Naive thymus-derived CD4-positive, alpha-beta T cell (primary cell): ENCODE data around the gene RBM39. TPM values are rescaled to one million over a fixed set of nuclear protein-coding genes. Genes with fewer than 3 reads are reported as not detected.

Source experiments
- ATAC-seq: fragments of 150-1000 bp; cut with Tn5 transposase; 2 replicates; pipeline ENCODE4 v1.10.0; 2021; ENCODE audit warnings: mild to moderate bottlenecking, moderate library complexity
- CTCF ChIA-PET: fragments of 350-600 bp; sonication (Branson Sonifier 250); formaldehyde crosslinking; loops from one replicate; lab custom pipeline; 2021; ENCODE audit warnings: antibody characterized with exemption; lab: Charles Lee
- POLR2A ChIA-PET: fragments of 350-600 bp; sonication (Branson Sonifier 250); formaldehyde crosslinking; loops from one replicate; lab custom pipeline; 2021; ENCODE audit warnings: antibody characterized with exemption, inconsistent platforms; lab: Charles Lee
- DNase-seq, 9 donors: peaks; one replicate each; pipeline versions ENCODE4 v3.0.0 to v3.0.0-alpha.2; 2020 to 2022; ENCODE audit warnings: mixed read lengths in 1 of 9
- H3K27ac ChIP-seq: one replicate; pipeline ENCODE4 v1.7.0; 2013; ENCODE audit warnings: mild to moderate bottlenecking, low read depth, low read length, moderate library complexity
- H3K27me3 ChIP-seq, 2 donors: one replicate each; pipeline ENCODE4 v1.7.0; 2013; ENCODE audit warnings: low read length in 2 of 2, mild to moderate bottlenecking in 2 of 2, moderate library complexity in 2 of 2; ENCODE audit not compliant: control insufficient read depth in 2 of 2, insufficient read depth in 2 of 2
- H3K36me3 ChIP-seq, 3 experiments: 1 replicate in 2 of 3; 2 replicates in 1 of 3; pipeline ENCODE4 v1.7.0; 2013; ENCODE audit warnings: low read length in 3 of 3, mild to moderate bottlenecking in 3 of 3, moderate library complexity in 1 of 3; ENCODE audit not compliant: insufficient read depth in 3 of 3, control insufficient read depth in 2 of 3
- H3K4me1 ChIP-seq, 2 donors: one replicate each; pipeline ENCODE4 v1.7.0; 2013; ENCODE audit warnings: low read length in 2 of 2, mild to moderate bottlenecking in 2 of 2, moderate library complexity in 1 of 2; ENCODE audit not compliant: control insufficient read depth in 2 of 2, insufficient read depth in 2 of 2
- H3K4me3 ChIP-seq: 2 replicates; pipeline ENCODE4 v1.7.0; 2013; ENCODE audit warnings: mild to moderate bottlenecking, low read length
- H3K9me3 ChIP-seq, 3 experiments: 1 replicate in 2 of 3; 2 replicates in 1 of 3; pipeline ENCODE4 v1.7.0; 2013; ENCODE audit warnings: low read length in 3 of 3; ENCODE audit not compliant: control insufficient read depth in 2 of 3
- H3K27ac Mint-ChIP-seq, 9 donors: one replicate each; pipeline ENCODE4 v1.8.0; 2020 to 2022; ENCODE audit warnings: mixed read lengths in 9 of 9, mild to moderate bottlenecking in 8 of 9, moderate library complexity in 5 of 9, inconsistent platforms in 2 of 9
- H3K27me3 Mint-ChIP-seq, 5 donors: one replicate each; pipeline ENCODE4 v1.8.0; 2021 to 2022; ENCODE audit warnings: mixed read lengths in 5 of 5, mild to moderate bottlenecking in 1 of 5
- H3K36me3 Mint-ChIP-seq, 5 donors: one replicate each; pipeline ENCODE4 v1.8.0; 2020 to 2022; ENCODE audit warnings: mixed read lengths in 5 of 5, mild to moderate bottlenecking in 3 of 5, inconsistent platforms in 1 of 5
- H3K4me1 Mint-ChIP-seq, 7 donors: one replicate each; pipeline ENCODE4 v1.8.0; 2020 to 2022; ENCODE audit warnings: mixed read lengths in 7 of 7, mild to moderate bottlenecking in 3 of 7, inconsistent platforms in 1 of 7
- H3K4me3 Mint-ChIP-seq, 10 donors: one replicate each; pipeline ENCODE4 v1.8.0; 2020 to 2022; ENCODE audit warnings: mild to moderate bottlenecking in 10 of 10, mixed read lengths in 10 of 10, moderate library complexity in 6 of 10, inconsistent platforms in 2 of 10
- H3K9me3 Mint-ChIP-seq, 11 donors: one replicate each; pipeline ENCODE4 v1.8.0; 2020 to 2022; ENCODE audit warnings: mixed read lengths in 11 of 11, mild to moderate bottlenecking in 4 of 11, inconsistent platforms in 1 of 11, moderate library complexity in 1 of 11
- intact Hi-C, 2 donors: fragments of 100-400 bp; cut with micrococcal nuclease; formaldehyde crosslinking; loops; one replicate each; pipeline ENCODE4 v1.15.1; 2023
- polyA plus RNA-seq, 2 donors: library from polyadenylated mRNA; unstranded; fragments of 300-500 nt; fragmentation: Illumina TruSeq; gene quantifications; one replicate each; pipeline ENCODE4 v1.2.3, GENCODE V29; 2021
- total RNA-seq, 6 experiments: library from RNA in 5 of 6; stranded (reverse) in 5 of 6; gene quantifications; 1 replicate in 5 of 6; 2 replicates in 1 of 6; pipeline ENCODE4 v1.2.3 and lab custom pipeline; 2021 to 2026

Gene RBM39
- total and polyA plus RNA-seq, 7 experiments from 2014 or later = 100 to 1,041 (median 690) TPM

GRCh38 chr20:35674921-35675320, 67.1 kb downstream of the RBM39 start:
- ChIA-PET CTCF (interaction anchor here (0.6 to 0.7 kb wide), 2 partner anchors 11 to 74 kb away, joined by 3 read pairs; partner anchors contain the start of genes CPNE1 and RBM12), POLR2A (interaction anchor here (1.0 to 1.3 kb wide), 3 partner anchors 11 to 121 kb away, joined by 3 to 6 read pairs (median 3); partner anchors contain the start of genes CPNE1 and RBM12)
- Histone ChIP-seq H3K36me3 (peaks cover 0 to 73% (median 14%) of the 10 kb centered on the region in 3 experiments), H3K4me1 (no peaks in the 10 kb centered on the region), H3K27ac (no peak overlapping the region), H3K27me3 (no peaks in the 10 kb centered on the region), H3K4me3 (no peak overlapping the region), H3K9me3 (no peaks in the 10 kb centered on the region)
- H3K36me3 Mint-ChIP-seq = peaks cover 9 to 48% (median 22%) of the 10 kb centered on the region in 5 donors
- DNase-seq = no peak
- ATAC-seq = no peak
- H3K4me1 Mint-ChIP-seq = no peaks in the 10 kb centered on the region
- H3K9me3 Mint-ChIP-seq = no peaks in the 10 kb centered on the region
- no peak overlapping the region for H3K4me3 Mint-ChIP-seq
- H3K27ac Mint-ChIP-seq = peak overlapping the region in 1 of 9 donors; percentile 17
- intact Hi-C loops = no loop called here
- no peaks in the 10 kb centered on the region for H3K27me3 Mint-ChIP-seq

- ATAC-seq (no peak), DNase-seq (no peak)
- Histone ChIP-seq H3K36me3 (peaks cover 0 to 79% (median 14%) of the 10 kb centered on the region in 3 experiments), H3K27ac (no peak overlapping the region), H3K4me1 (no peaks in the 10 kb centered on the region), H3K9me3 (no peaks in the 10 kb centered on the region), H3K4me3 (no peak overlapping the region), H3K27me3 (no peaks in the 10 kb centered on the region)
- CTCF ChIA-PET = interaction anchor here (0.6 kb wide), 1 partner anchor 435 kb away, joined by 3 read pairs; no protein-coding TSS in a partner anchor
- Mint-ChIP-seq H3K27me3 (no peaks in the 10 kb centered on the region), H3K36me3 (peaks cover 19 to 55% (median 27%) of the 10 kb centered on the region in 5 donors), H3K27ac (no peak overlapping the region), H3K4me3 (no peak overlapping the region), H3K9me3 (no peaks in the 10 kb centered on the region), H3K4me1 (no peaks in the 10 kb centered on the region)
- intact Hi-C loops = no loop called here
- POLR2A ChIA-PET = interaction anchor here (0.5 to 1.3 kb wide), 2 partner anchors 10 to 1341 kb away, joined by 3 to 6 read pairs; partner anchors contain the start of genes CPNE1 and RBM12
Measured at GRCh38 chr20:35673884-35674283, 68.2 kb downstream of the RBM39 start.

DNA sequence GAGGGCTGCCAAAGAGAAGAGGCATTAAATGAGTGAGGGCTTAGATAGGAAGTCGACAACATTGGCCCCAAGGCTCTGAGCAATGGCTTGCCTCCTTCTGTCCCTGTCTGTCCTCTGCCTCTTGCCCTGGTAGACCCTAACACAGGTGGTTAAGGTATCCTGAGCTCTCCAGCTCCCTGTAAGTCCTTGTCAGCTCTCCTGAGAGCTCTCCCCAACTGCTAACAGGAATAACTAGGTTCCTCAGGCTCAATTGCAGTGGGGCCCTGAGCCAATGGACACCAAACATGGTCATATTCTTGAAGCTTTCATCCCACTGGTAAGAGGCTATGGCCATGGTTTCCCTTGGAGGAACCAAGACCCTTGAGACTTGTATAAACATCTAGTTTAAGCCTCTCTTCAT, 72.4 kb downstream of the RBM39 start:
- no peak overlapping the region for H3K27ac ChIP-seq
- H3K36me3 ChIP-seq = peaks cover 0 to 61% (median 14%) of the 10 kb centered on the region in 3 experiments
- DNase-seq (no peak), ATAC-seq (no peak)
- ChIA-PET CTCF (no interaction called here), POLR2A (interaction anchor here (1.0 to 1.5 kb wide), 2 partner anchors 8 to 69 kb away, joined by 4 to 5 read pairs; no protein-coding TSS in a partner anchor)
- H3K4me3 ChIP-seq = no peak overlapping the region
- no peaks in the 10 kb centered on the region for H3K4me1 ChIP-seq
- intact Hi-C loops = no loop called here
- no peaks in the 10 kb centered on the region for H3K27me3 ChIP-seq
- Mint-ChIP-seq H3K36me3 (peaks cover 28 to 51% (median 34%) of the 10 kb centered on the region in 5 donors), H3K4me3 (no peak overlapping the region), H3K9me3 (no peaks in the 10 kb centered on the region), H3K27me3 (no peaks in the 10 kb centered on the region), H3K4me1 (peaks cover 0 to 5% (median 4%) of the 10 kb centered on the region in 7 donors), H3K27ac (peak overlapping the region in 2 of 9 donors; percentile 47 to 48)
- no peaks in the 10 kb centered on the region for H3K9me3 ChIP-seq

DNA sequence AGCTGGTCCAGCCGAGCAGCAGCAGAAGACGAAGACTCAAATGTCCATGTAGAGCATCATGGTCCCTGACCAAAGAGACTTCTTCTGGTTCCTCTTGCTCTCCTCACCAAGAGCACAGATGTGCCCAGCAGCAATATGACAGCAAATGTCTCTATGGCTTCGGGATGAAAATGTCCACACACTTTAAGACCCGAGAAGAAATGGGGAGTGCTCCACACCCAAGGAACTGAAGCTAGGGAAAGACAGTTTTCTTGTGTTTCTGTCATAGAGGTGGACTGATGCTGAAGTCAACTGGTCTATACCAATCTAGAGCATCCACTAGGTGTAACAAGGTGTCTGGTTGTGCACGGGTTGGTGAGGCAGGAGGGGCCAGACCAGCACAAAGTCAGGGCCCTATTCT, 72.8 kb downstream of the RBM39 start:
- H3K4me3 ChIP-seq = no peak overlapping the region
- H3K27me3 ChIP-seq = no peaks in the 10 kb centered on the region
- Mint-ChIP-seq H3K4me1 (peaks cover 0 to 5% (median 4%) of the 10 kb centered on the region in 7 donors), H3K36me3 (peaks cover 29 to 47% (median 34%) of the 10 kb centered on the region in 5 donors), H3K9me3 (no peaks in the 10 kb centered on the region), H3K27ac (peak overlapping the region in 1 of 9 donors; percentile 48), H3K27me3 (no peaks in the 10 kb centered on the region), H3K4me3 (no peak overlapping the region)
- POLR2A ChIA-PET = interaction anchor here (1.5 kb wide), 1 partner anchor 68 kb away, joined by 4 read pairs; no protein-coding TSS in a partner anchor
- CTCF ChIA-PET = no interaction called here
- no peak for ATAC-seq
- intact Hi-C loops = no loop called here
- DNase-seq = no peak
- H3K9me3 ChIP-seq = no peaks in the 10 kb centered on the region
- H3K4me1 ChIP-seq = no peaks in the 10 kb centered on the region
- no peak overlapping the region for H3K27ac ChIP-seq
- peaks cover 0 to 61% (median 12%) of the 10 kb centered on the region in 3 experiments for H3K36me3 ChIP-seq

- intact Hi-C loops = loop anchor here (1.0 to 2.0 kb wide), 5 partner anchors 33 to 289 kb away; partner anchors contain the start of genes CEP250 (in 1 of the 2), ERGIC3 (in 1 of the 2), NFS1 (in 1 of the 2) and ROMO1 (in 1 of the 2)
- POLR2A ChIA-PET = interaction anchor here (0.6 to 2.7 kb wide), 11 partner anchors 14 to 288 kb away, joined by 3 to 16 read pairs (median 5); partner anchors contain the start of genes CEP250, RBM39 and SCAND1
Measured at GRCh38 chr20:35665949-35666288, 76.1 kb downstream of the RBM39 start.

GRCh38 chr20:35664466-35665206, 77.4 kb downstream of the RBM39 start, which contains the start of the genes CPNE1 and RBM12:
Gene CPNE1, minus strand, starts transcription at chr20:35664900. Its CDS starts 31,977 bp downstream, at chr20:35632923.
Gene RBM12, minus strand, starts transcription at chr20:35664900. Its CDS starts 9,578 bp downstream, at chr20:35655322.
- POLR2A ChIA-PET = interaction anchor here (0.6 to 3.5 kb wide), 32 partner anchors 9 to 385 kb away, joined by 3 to 72 read pairs (median 5); partner anchors contain the start of genes CEP250, ERGIC3, PHF20 and RBM39
- Histone ChIP-seq H3K36me3 (peaks cover 0 to 19% (median 0%) of the 10 kb centered on the region in 3 experiments), H3K27me3 (no peaks in the 10 kb centered on the region), H3K27ac (peak within 1 kb of the TSS; percentile 100), H3K4me1 (peaks cover 35 to 39% of the 10 kb centered on the region in 2 donors), H3K4me3 (peak within 1 kb of the TSS; percentile 88), H3K9me3 (no peaks in the 10 kb centered on the region)
- H3K27ac Mint-ChIP-seq = peak within 1 kb of the TSS; percentile 98 to 100 (median 99)
- peaks cover 32 to 49% (median 48%) of the 10 kb centered on the region in 7 donors for H3K4me1 Mint-ChIP-seq
- CTCF ChIA-PET = interaction anchor here (0.7 to 1.5 kb wide), 3 partner anchors 10 to 45 kb away, joined by 3 to 5 read pairs (median 3); no protein-coding TSS in a partner anchor
- DNase-seq = peak; percentile 89 to 96 (median 96)
- no peaks in the 10 kb centered on the region for H3K27me3 Mint-ChIP-seq
- peak within 1 kb of the TSS; percentile 89 to 98 (median 96) for H3K4me3 Mint-ChIP-seq
- peaks cover 7 to 27% (median 15%) of the 10 kb centered on the region in 5 donors for H3K36me3 Mint-ChIP-seq
- H3K9me3 Mint-ChIP-seq = no peaks in the 10 kb centered on the region
- intact Hi-C loops = loop anchor here (1.0 to 5.0 kb wide), 13 partner anchors 34 to 387 kb away; partner anchors contain the start of genes CEP250 (in 2 of the 2), NFS1 (in 2 of the 2), RBM39 (in 2 of the 2) and ROMO1 (in 2 of the 2)
- ATAC-seq = peak; percentile 89

More at GRCh38 chr20:35665949-35666288, 76.1 kb downstream of the RBM39 start:
- CTCF ChIA-PET = no interaction called here
- Mint-ChIP-seq H3K27me3 (no peaks in the 10 kb centered on the region), H3K36me3 (peaks cover 13 to 33% (median 27%) of the 10 kb centered on the region in 5 donors), H3K4me3 (peak overlapping the region in 6 of 10 donors; percentile 26 to 51 (median 47)), H3K27ac (peak overlapping the region in 6 of 9 donors; percentile 41 to 75 (median 62)), H3K9me3 (no peaks in the 10 kb centered on the region), H3K4me1 (peaks cover 22 to 37% (median 35%) of the 10 kb centered on the region in 7 donors)
- H3K27ac ChIP-seq = peak overlapping the region; percentile 100
- no peak for ATAC-seq
- no peaks in the 10 kb centered on the region for H3K9me3 ChIP-seq
- DNase-seq = no peak
- no peaks in the 10 kb centered on the region for H3K27me3 ChIP-seq
- no peak overlapping the region for H3K4me3 ChIP-seq
- H3K4me1 ChIP-seq = peaks cover 23 to 26% of the 10 kb centered on the region in 2 donors
- peaks cover 0 to 30% (median 0%) of the 10 kb centered on the region in 3 experiments for H3K36me3 ChIP-seq
